Posterior vena cava (tissue), 2 donors: ENCODE data around the gene MCOLN1. TPM values are rescaled to one million over a fixed set of nuclear protein-coding genes. Genes with fewer than 3 reads are reported as not detected.
A peak's percentile ranks its signal among the peaks of the same experiment; 100 is the strongest.

Source experiments
- DNase-seq: peaks from one replicate; pipeline ENCODE4 v3.0.0-alpha.2; 2020; ENCODE audit warnings: low spot score
- intact Hi-C, 2 donors: fragments of 100-400 bp; cut with DNase I; formaldehyde crosslinking; loops; one replicate each; pipeline versions ENCODE4 v1.14.1 to v1.14.2; 2022 to 2023
- total RNA-seq, 2 donors: library from RNA; stranded (reverse); fragmentation: NEBNext Ultra II Directional; extraction: Animal tissue kit (Norgen Biotek cat#: 25700); gene quantifications; one replicate each; pipeline ENCODE4 v1.2.1, GENCODE V29; 2021
- donor health status: DM: yes; HTN: yes; CAD: no.
- donor health status: DM: yes; HTN: yes; CAD: no.

Gene MCOLN1
- total RNA-seq, 2 donors from 2014 or later = 23.1 to 26.1 TPM

DNA sequence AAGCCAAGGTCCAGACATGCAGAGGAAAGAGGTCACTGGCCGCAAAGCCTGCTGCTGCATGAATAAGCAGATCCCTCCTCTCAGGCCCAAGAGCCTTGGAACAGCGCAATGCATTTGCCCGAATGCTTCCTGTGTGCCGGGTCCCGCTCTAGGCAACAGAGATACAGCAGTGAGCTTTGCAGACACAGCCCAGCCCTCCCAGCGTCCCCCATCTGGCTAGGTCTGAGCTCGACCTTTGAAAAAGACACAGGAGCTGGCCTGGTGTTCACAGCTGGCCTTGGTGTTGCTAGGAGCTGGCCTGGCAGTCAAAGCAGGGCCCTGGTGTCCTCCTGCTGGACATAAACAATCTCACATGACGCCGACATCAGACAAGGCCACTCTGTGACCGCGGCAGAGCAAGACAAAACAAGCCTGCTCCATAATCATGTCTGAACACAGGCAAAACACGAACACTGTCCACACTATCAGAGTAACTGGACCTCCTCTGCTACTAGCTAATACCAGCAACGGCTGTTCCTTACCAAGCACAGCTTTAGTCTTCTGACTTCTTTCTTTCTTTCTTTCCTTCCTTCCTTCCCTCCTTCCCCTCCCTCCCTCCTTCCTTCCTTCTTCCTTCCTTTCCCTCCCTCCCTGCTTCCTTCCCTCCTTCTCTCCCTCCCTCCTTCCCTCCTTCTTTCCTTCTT is 27.9 kb upstream of the MCOLN1 start:
- intact Hi-C loops = no loop called here
- DNase-seq = no peak

DNA sequence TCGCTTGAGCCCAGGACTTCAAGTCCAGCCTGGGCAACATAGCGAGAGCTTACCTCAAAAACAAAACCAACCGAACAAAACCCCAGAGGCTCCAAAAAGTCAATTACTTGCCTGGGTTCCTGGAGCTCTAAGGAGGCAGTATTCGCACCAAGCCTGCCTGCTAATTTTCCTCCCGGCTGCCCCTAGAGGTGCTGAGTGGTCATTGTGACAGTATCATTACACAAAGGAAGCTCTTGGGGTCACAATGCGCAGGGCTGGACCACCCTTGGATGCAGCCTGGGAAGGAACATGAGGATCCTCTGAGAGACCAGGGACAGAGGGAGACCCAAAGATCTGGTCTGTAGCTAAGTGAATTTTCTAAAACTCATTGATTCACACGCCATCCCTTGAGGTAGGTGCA is 25.1 kb upstream of the MCOLN1 start:
- intact Hi-C loops = no loop called here
- DNase-seq = no peak

GRCh38 chr19:7500811-7501450 is 21.5 kb upstream of the MCOLN1 start:
- DNase-seq = no peak
- intact Hi-C loops = no loop called here

- intact Hi-C loops = no loop called here
- no peak for DNase-seq
Measured at GRCh38 chr19:7502552-7502951, 19.9 kb upstream of the MCOLN1 start.

GRCh38 chr19:7504684-7505083 is 17.7 kb upstream of the MCOLN1 start:
- DNase-seq = no peak
- intact Hi-C loops = no loop called here

GRCh38 chr19:7505288-7505681 is 17.1 kb upstream of the MCOLN1 start:
- DNase-seq = no peak
- intact Hi-C loops = no loop called here

DNA sequence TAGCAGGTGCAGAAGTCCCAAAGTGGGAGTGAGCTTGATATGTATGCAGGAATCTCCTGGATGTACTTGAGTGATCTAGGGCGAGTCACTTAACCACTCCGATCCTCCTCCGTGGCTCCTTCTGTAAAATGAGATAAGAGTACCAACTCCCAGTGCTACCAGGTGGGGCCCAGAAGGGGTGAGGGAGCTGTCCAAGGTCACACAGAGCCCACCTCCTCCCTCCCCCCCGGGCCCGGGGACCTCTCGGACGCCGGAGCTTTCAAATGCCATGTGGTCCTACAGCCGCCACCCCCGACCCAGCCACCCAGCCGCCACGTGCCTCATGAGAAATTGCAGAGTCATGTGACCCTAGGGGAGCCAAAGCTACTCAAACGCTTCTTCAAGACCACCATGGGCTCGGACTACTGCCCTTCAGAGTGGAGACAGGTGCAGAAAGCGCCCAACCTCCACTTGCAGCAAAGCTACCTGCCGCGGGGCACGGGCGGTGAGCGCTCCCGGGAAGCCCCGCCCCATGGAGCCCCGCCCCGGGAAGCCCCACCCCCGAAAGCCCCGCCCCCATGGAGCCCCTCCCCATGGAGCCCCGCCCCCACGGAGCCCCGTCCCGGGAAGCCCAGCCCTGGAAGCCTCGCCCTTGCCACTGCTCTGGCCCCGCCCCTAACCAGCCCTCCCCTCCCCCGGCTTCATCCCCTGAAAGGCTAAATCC is 16.6 kb upstream of the MCOLN1 start:
- no peak for DNase-seq
- intact Hi-C loops = no loop called here

DNA sequence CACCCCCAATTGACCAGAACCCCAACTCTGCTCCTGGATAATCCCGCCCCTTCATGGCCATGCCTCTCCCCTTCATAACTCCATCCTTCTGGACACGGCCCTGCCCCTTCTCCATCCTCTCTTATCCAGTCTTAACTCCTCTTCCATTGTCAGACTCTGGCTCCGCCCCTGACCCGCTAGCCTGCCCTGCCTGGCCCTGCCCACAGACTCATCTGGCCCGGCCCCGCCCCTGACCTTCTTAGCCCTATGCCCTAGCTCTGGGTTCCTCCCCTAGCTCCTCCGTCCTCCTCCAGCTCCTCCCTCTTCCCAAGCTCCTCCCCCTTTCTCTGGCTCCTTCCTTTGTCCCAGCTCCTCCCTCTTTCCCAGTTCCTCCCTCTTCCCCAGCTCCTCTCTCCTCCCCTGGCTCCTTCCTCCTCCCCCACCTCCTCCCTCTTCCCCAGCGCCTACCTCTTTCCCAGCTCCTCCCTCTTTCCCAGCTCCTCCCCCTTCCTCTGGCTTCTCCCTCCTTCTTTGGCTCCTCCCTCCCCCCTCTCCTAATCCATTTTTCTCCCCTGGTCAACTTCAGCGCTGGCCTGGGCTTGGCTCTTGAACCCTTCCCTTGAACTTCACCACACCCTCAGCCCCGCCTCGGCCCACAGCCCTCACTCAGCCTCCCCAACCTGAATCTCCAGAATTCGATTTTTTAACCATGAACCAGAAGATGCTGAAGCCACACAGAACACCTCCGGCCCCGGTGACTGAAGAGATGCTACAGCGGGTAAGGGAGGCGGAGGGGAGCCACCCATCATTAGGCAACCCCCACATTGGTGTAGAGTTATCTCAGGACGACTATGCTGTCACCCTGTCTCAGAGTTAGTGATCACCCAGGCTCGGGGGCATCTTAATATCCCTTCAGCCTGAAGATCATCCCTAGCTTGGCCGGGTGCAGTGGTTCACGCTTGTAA is 15.8 kb upstream of the MCOLN1 start:
- peak; percentile 98 for DNase-seq

DNA sequence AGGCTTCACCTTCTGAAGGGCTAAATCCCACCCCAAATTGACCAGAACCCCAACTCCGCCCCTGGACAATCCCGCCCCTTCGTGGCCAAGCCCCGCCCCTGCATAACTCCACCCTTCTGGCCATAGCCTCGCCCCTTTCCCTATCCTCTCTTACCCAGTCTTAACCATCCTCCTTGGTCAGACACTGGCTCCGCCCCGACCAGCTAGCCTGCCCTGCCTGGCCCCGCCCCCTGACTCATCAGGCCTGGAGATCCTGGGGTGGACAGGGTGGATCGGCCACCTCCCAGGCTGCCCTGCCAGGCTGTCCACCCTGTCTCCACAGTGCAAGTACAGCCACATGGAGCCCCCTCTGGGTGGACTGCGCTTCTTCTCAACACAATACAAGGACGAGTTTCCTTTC is 14.5 kb upstream of the MCOLN1 start:
- intact Hi-C loops = no loop called here
- DNase-seq = peak; percentile 97

More for the DNA sequence above, 15.8 kb upstream of the MCOLN1 start:
- intact Hi-C loops = no loop called here

DNA sequence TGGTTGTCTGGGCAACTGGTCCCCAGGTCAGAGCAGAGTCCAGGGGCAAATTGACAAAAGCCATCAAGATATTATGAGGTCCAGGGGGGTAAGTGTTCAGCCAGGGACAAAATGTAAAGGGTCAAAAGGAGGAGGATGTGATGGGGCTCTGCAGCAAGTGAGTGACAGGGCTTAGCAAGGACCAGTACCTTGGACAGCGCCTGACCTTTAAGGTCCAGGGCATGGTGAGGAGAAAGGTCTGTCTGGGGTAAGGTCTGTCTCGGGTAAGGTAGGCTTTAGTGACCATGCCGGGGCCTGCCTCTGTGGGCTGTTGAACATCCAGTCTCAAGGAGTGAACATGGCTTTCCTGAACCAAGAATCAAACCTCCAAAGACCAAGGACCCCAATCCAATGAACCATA is 12.8 kb upstream of the MCOLN1 start:
- intact Hi-C loops = no loop called here
- no peak for DNase-seq

DNA sequence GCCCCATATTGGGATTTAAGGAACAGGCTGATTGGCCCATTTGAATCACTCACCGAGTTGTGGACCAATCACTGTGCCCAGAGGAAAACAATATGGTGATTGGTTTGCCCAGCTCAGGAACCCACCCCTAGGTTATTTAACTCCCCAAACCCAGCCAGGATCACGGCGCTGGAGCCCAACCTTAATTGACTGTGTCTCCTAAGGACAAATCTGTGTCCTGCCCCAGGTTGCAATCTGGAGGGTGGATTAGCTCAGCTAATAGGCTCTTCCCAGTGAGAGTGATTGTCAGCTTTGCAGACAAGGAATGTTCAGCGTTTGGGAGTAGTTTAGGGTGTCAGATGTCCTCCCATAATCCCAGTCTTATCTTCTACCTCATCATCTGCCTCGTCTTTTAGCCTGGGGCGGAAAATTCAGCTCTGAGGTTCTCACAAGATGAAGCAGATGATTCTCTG is 10.0 kb upstream of the MCOLN1 start:
- intact Hi-C loops = no loop called here
- no peak for DNase-seq

DNA sequence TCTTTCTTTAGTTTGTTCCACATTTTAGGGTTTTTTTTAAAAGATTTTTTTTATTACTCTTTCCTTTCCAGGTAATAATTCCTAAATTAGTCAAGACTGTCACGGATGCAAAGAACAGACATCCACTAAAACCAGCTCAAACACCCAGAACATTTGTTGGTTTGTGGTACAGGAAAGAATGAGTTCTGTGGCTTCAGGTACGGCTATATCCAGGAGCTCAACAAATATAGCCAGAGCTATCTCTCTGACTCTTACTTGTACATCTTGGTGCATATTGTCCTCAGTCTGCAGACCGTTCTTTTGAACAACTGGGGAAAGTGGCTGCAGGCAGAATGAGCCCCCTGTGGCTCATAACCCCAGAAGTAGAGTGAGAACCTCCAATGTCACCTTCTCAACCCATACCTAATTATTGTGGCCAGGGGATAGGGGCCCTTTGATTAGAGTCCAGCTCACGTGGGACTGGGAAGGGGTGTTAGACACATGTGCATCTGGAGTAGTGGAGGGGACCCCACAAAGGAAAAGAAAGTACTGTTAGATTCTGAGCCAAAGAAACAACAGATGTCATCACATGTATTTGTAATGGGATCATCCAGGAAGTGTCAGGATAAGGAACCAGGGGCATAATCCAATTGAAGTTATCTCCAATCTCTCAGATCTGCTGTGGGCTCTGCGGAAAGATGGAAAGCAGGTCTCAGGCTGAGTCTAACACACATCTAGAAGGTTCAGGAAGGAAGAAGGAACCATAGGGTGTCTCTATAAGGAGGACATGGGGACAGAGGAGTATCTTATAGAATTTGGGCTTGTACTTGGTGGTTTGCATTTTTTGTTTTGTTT is 8.4 kb upstream of the MCOLN1 start:
- no peak for DNase-seq
- intact Hi-C loops = no loop called here

- DNase-seq = peak; percentile 84
- intact Hi-C loops = no loop called here
Measured at GRCh38 chr19:7515110-7515644, 7.2 kb upstream of the MCOLN1 start.

DNA sequence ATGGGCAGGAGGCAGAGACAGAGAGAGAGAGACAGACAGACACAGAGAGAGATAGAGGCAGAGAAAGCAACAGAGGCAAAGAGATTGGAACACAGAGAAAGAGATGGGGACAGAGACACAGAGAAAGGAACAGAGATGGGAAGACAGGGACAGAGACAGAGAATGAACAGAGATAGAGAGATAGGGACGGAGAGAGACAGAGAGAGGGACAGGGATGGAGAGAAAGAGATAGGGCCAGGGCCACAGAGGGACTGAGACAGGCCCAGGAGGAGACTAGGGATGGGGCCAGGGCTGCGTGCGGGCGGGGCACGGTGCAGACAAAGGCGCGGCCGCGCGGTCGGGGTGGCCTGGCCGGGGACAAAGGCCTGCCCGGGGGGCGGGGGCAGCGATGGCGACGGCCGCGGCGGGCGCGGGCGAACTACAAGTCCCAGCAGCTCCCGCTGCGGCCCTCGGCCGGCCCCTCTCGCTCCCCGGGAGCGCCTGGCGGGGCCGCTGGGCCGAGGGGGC is 6.7 kb upstream of the MCOLN1 start, which contains the start of gene ZNF358:
Gene ZNF358, plus strand, starts transcription at position 459 of the 507 bp plus-strand sequence. CDS start 3,140 bp downstream, outside the sequence.
- DNase-seq = peak; percentile 91
- intact Hi-C loops = no loop called here

- intact Hi-C loops = no loop called here
- no peak for DNase-seq
Measured at GRCh38 chr19:7516333-7516732, 6.1 kb upstream of the MCOLN1 start.

GRCh38 chr19:7516878-7517277 is 5.5 kb upstream of the MCOLN1 start:
- intact Hi-C loops = no loop called here
- no peak for DNase-seq

GRCh38 chr19:7519361-7520130 is 2.9 kb upstream of the MCOLN1 start:
- intact Hi-C loops = no loop called here

More at GRCh38 chr19:7519361-7520130, 2.9 kb upstream of the MCOLN1 start:
- DNase-seq = no peak
